Peyer's patch (tissue), 4 donors: Measurements from ENCODE around the gene LTBP4.

Source experiments
- POLR2A ChIP-seq, 2 donors: fragments of 450-650 bp; IDR thresholded peaks; one replicate each; pipeline ENCODE4 v1.5.1; 2017; ENCODE audit warnings: antibody characterized with exemption in 2 of 2, mild to moderate bottlenecking in 2 of 2, moderate library complexity in 2 of 2
- TF ChIP-seq, protein P1 (sequence below), 6 experiments: fragments of 450-650 bp in 4 of 6; fragments of 200-600 bp in 2 of 6; sonication (generic) in 1 of 6; IDR thresholded peaks; one replicate each; pipeline ENCODE4 v1.5.1; 2017 to 2019; ENCODE audit warnings: antibody characterized with exemption in 6 of 6, mild to moderate bottlenecking in 3 of 6, moderate library complexity in 1 of 6

DNA sequence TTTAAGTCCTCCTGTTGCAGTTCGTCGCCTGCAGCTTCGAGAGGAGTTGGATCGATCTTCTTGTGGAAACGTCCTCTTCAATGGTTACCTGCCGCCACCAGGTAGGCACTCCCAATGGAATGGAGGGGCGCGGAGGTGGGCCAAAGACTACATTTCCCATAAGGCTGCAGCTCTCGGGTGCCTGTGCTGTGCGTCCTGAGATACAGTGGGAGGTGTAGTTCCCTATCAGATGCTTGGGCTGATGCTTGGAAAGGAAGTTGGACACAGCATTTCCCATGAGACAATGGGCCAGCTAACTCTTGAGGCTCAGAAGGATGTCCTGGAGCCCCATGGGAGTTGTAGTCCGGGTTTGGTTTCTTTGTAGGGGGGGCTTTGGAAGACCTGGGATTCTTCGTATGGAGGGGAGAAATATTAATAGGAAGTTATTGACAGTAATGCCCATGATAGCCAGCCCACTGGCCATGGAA is 22.7 kb upstream of the LTBP4 start:
- TF ChIP-seq POLR2A (IDR thresholded peaks at IDR 0.05) = no peak
- TF ChIP-seq, protein P1, sequence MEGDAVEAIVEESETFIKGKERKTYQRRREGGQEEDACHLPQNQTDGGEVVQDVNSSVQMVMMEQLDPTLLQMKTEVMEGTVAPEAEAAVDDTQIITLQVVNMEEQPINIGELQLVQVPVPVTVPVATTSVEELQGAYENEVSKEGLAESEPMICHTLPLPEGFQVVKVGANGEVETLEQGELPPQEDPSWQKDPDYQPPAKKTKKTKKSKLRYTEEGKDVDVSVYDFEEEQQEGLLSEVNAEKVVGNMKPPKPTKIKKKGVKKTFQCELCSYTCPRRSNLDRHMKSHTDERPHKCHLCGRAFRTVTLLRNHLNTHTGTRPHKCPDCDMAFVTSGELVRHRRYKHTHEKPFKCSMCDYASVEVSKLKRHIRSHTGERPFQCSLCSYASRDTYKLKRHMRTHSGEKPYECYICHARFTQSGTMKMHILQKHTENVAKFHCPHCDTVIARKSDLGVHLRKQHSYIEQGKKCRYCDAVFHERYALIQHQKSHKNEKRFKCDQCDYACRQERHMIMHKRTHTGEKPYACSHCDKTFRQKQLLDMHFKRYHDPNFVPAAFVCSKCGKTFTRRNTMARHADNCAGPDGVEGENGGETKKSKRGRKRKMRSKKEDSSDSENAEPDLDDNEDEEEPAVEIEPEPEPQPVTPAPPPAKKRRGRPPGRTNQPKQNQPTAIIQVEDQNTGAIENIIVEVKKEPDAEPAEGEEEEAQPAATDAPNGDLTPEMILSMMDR (IDR thresholded peaks at IDR 0.05) = no peak
